WTC11 (cell line): ENCODE results near the gene IL17RA. TPM values are rescaled to one million over a fixed set of nuclear protein-coding genes. Genes with fewer than 3 reads are reported as not detected.

Experiments
- ATAC-seq: fragments of 200-7000 bp; cut with Tn5 transposase; 2 replicates; pipeline ENCODE4 v1.10.0; 2021; ENCODE audit warnings: mild to moderate bottlenecking, moderate library complexity
- CTCF ChIA-PET: fragments of 300-600 bp; sonication (Branson Sonifier 250); formaldehyde crosslinking; loops from one replicate; lab custom pipeline; 2021; ENCODE audit warnings: antibody characterized with exemption; lab: Charles Lee
- POLR2A ChIA-PET: fragments of 350-600 bp; sonication (Branson Sonifier 250); formaldehyde crosslinking; loops from one replicate; lab custom pipeline; 2021; ENCODE audit warnings: antibody characterized with exemption; lab: Charles Lee
- DNase-seq: peaks from one replicate; pipeline ENCODE4 v3.0.0; 2021; ENCODE audit warnings: low spot score
- H3K27ac Mint-ChIP-seq: 2 replicates; pipeline ENCODE4 v1.8.0; 2021; ENCODE audit warnings: mixed read lengths
- H3K27me3 Mint-ChIP-seq: 2 replicates; pipeline ENCODE4 v1.8.0; 2021; ENCODE audit warnings: low read depth, mild to moderate bottlenecking, moderate library complexity, mixed read lengths
- H3K36me3 Mint-ChIP-seq: 2 replicates; pipeline ENCODE4 v1.8.0; 2021; ENCODE audit warnings: mixed read lengths
- H3K4me1 Mint-ChIP-seq: 2 replicates; pipeline ENCODE4 v1.8.0; 2022; ENCODE audit warnings: mixed read lengths
- H3K4me3 Mint-ChIP-seq: 2 replicates; pipeline ENCODE4 v1.8.0; 2021; ENCODE audit warnings: mild to moderate bottlenecking, moderate library complexity, mixed read lengths
- H3K9me3 Mint-ChIP-seq: 2 replicates; pipeline ENCODE4 v1.8.0; 2021; ENCODE audit warnings: mixed read lengths
- ARID4B ChIP-seq: sonication (generic); formaldehyde crosslinking; IDR thresholded peaks from 2 replicates; pipeline ENCODE4 v1.8.0; 2023; ENCODE audit warnings: missing genetic modification reagents, mild to moderate bottlenecking, borderline replicate concordance
- E2F1 ChIP-seq: sonication (generic); formaldehyde crosslinking; IDR thresholded peaks from 2 replicates; pipeline ENCODE4 v1.8.0; 2022; ENCODE audit warnings: mild to moderate bottlenecking, missing genetic modification reagents
- E2F4 ChIP-seq: sonication (generic); formaldehyde crosslinking; IDR thresholded peaks from 2 replicates; pipeline ENCODE4 v1.8.1; 2022; ENCODE audit warnings: low read depth, mild to moderate bottlenecking, moderate library complexity, missing genetic modification reagents, borderline replicate concordance
- ELF4 ChIP-seq: sonication (generic); formaldehyde crosslinking; IDR thresholded peaks from 2 replicates; pipeline ENCODE4 v1.8.1; 2022; ENCODE audit warnings: low read depth, mild to moderate bottlenecking, moderate library complexity, missing genetic modification reagents
- GABPB1 ChIP-seq: sonication (generic); formaldehyde crosslinking; IDR thresholded peaks from 2 replicates; pipeline ENCODE4 v1.8.1; 2023; ENCODE audit warnings: mild to moderate bottlenecking, missing genetic modification reagents
- GTF2I ChIP-seq: fragments of 250-450 bp; sonication (Bioruptor Pico); conservative IDR thresholded peaks from 2 replicates; pipeline ENCODE4 v1.4.0; 2021; ENCODE audit warnings: mild to moderate bottlenecking
- HMGXB4 ChIP-seq: sonication (generic); formaldehyde crosslinking; IDR thresholded peaks from 2 replicates; pipeline ENCODE4 v1.8.1; 2023; ENCODE audit warnings: mild to moderate bottlenecking, moderate library complexity, missing genetic modification reagents
- JUN ChIP-seq: sonication (generic); formaldehyde crosslinking; IDR thresholded peaks from 2 replicates; pipeline ENCODE4 v1.8.0; 2023; ENCODE audit warnings: mild to moderate bottlenecking, missing genetic modification reagents
- KAT7 ChIP-seq: sonication (generic); formaldehyde crosslinking; IDR thresholded peaks from 2 replicates; pipeline ENCODE4 v1.8.1; 2023; ENCODE audit warnings: missing genetic modification reagents, mild to moderate bottlenecking, borderline replicate concordance
- MAX ChIP-seq: sonication (generic); formaldehyde crosslinking; IDR thresholded peaks from 2 replicates; pipeline ENCODE4 v1.8.0; 2022; ENCODE audit warnings: mild to moderate bottlenecking, missing genetic modification reagents
- NR3C1 ChIP-seq: sonication (generic); formaldehyde crosslinking; conservative IDR thresholded peaks from 2 replicates; pipeline ENCODE4 v1.8.1; 2023; ENCODE audit warnings: low read depth, mild to moderate bottlenecking, missing genetic modification reagents
- OVOL2 ChIP-seq: fragments of 250-450 bp; sonication (Bioruptor Pico); IDR thresholded peaks from 2 replicates; pipeline ENCODE4 v1.9.0; 2021; ENCODE audit warnings: mild to moderate bottlenecking, borderline replicate concordance
- RORB ChIP-seq: fragments of 250-450 bp; sonication (Bioruptor Pico); IDR thresholded peaks from 2 replicates; pipeline ENCODE4 v1.9.0; 2021; ENCODE audit warnings: mild to moderate bottlenecking
- SMAD3 ChIP-seq: sonication (generic); formaldehyde crosslinking; IDR thresholded peaks from 2 replicates; pipeline ENCODE4 v1.8.0; 2022; ENCODE audit warnings: missing genetic modification reagents, mild to moderate bottlenecking, borderline replicate concordance
- SMAD4 ChIP-seq: sonication (generic); formaldehyde crosslinking; IDR thresholded peaks from 2 replicates; pipeline ENCODE4 v1.8.0; 2022; ENCODE audit warnings: mild to moderate bottlenecking, missing genetic modification reagents
- USF1 ChIP-seq: sonication (generic); formaldehyde crosslinking; IDR thresholded peaks from 2 replicates; pipeline ENCODE4 v1.8.0; 2022; ENCODE audit warnings: mild to moderate bottlenecking, missing genetic modification reagents
- ZNF425 ChIP-seq: fragments of 250-450 bp; sonication (Bioruptor Pico); conservative IDR thresholded peaks from 2 replicates; pipeline ENCODE4 v1.9.0; 2021; ENCODE audit warnings: mild to moderate bottlenecking
- ZNF671 ChIP-seq: fragments of 250-450 bp; sonication (Bioruptor Pico); IDR thresholded peaks from 2 replicates; pipeline ENCODE4 v1.8.0; 2021; ENCODE audit warnings: mild to moderate bottlenecking
- total RNA-seq: library from RNA; stranded (reverse); gene quantifications from 3 replicates; pipeline ENCODE4 v1.2.3, GENCODE V29; 2021

The IL17RA gene
- total RNA-seq, 1 experiment from 2014 or later, result 7.9 TPM

- TF ChIP-seq ELF4 (CRISPR knock-in tag) (no peak), NR3C1 (CRISPR knock-in tag) (0 out of 2 replicates have a peak, but pooled peaks have one; percentile 75), GTF2I (CRISPR knock-in tag) (no peak), SMAD3 (CRISPR knock-in tag) (peak; percentile 74), OVOL2 (CRISPR knock-in tag) (no peak), ARID4B (CRISPR knock-in tag) (peak; percentile 92; the same call in 1 of the 2 replicates), RORB (CRISPR knock-in tag) (no peak), ZNF671 (no peak), HMGXB4 (CRISPR knock-in tag) (0 out of 2 replicates have a peak, but pooled peaks have one; percentile 31), JUN (CRISPR knock-in tag) (peak; percentile 89; the same call in 1 of the 2 replicates), MAX (CRISPR knock-in tag) (peak; percentile 97), SMAD4 (CRISPR knock-in tag) (peak; percentile 75; the same call in 1 of the 2 replicates), KAT7 (CRISPR knock-in tag) (0 out of 2 replicates have a peak, but pooled peaks have one; percentile 12), USF1 (CRISPR knock-in tag) (peak; percentile 71; the same call in 1 of the 2 replicates), ZNF425 (CRISPR knock-in tag) (no peak)
Measured at GRCh38 chr22:17119481-17120202, 34.8 kb downstream of the IL17RA start (continued).

- ATAC-seq (peak; percentile 66), DNase-seq (peak; percentile 93)
- Mint-ChIP-seq H3K36me3 (no peaks in the 10 kb centered on the region), H3K9me3 (no peaks in the 10 kb centered on the region), H3K27ac (no peak overlapping the region), H3K27me3 (peaks cover 3% of the 10 kb centered on the region; the same call in 1 of the 2 replicates), H3K4me1 (peaks cover 25% of the 10 kb centered on the region), H3K4me3 (peak overlapping the region; percentile 46)
- CTCF ChIA-PET, result interaction anchor here (0.7 to 1.4 kb wide), 40 partner anchors 8 to 665 kb away, joined by 3 to 29 read pairs (median 4); partner anchors contain the start of gene HDHD5
- POLR2A ChIA-PET, result no interaction called here
- TF ChIP-seq GABPB1 (CRISPR knock-in tag) (no peak), USF1 (CRISPR knock-in tag) (peak; percentile 73; the same call in 1 of the 2 replicates), HMGXB4 (CRISPR knock-in tag) (0 out of 2 replicates have a peak, but pooled peaks have one; percentile 4), SMAD4 (CRISPR knock-in tag) (peak; percentile 86), E2F1 (no peak), E2F4 (CRISPR knock-in tag) (no peak; the same call in 1 of the 2 replicates)
Measured at GRCh38 chr22:17120281-17120680, 35.5 kb downstream of the IL17RA start.
